H9 (cell line): ENCODE measurements around the gene FKBP11. TPM values are rescaled to one million over a fixed set of nuclear protein-coding genes. Genes with fewer than 3 reads are reported as not detected.

Experiments
- DNase-seq: peaks from one replicate; pipeline ENCODE4 v3.0.0-alpha.2; 2017
- H2AFZ ChIP-seq: one replicate; pipeline ENCODE4 v1.6.1; 2013; ENCODE audit warnings: mild to moderate bottlenecking, low read length, control low read depth, moderate library complexity
- H2AK5ac ChIP-seq: 2 replicates; pipeline ENCODE4 v1.6.1; 2013; ENCODE audit warnings: low read length, control low read depth, mixed read lengths; ENCODE audit not compliant: insufficient read length
- H2BK120ac ChIP-seq: one replicate; pipeline ENCODE4 v1.6.1; 2013; ENCODE audit warnings: low read depth, mild to moderate bottlenecking, low read length, control low read depth, inconsistent platforms; ENCODE audit not compliant: poor library complexity, severe bottlenecking
- H2BK12ac ChIP-seq: 2 replicates; pipeline ENCODE4 v1.6.1; 2013; ENCODE audit warnings: low read length, control low read depth, mixed read lengths, low read depth; ENCODE audit not compliant: insufficient read length
- H2BK15ac ChIP-seq: 2 replicates; pipeline ENCODE4 v1.6.1; 2013; ENCODE audit warnings: low read depth, low read length, control low read depth
- H2BK20ac ChIP-seq: one replicate; pipeline ENCODE4 v1.6.1; 2013; ENCODE audit warnings: low read depth, mild to moderate bottlenecking, low read length, control low read depth, inconsistent platforms; ENCODE audit not compliant: poor library complexity, severe bottlenecking
- H2BK5ac ChIP-seq: 2 replicates; pipeline ENCODE4 v1.6.1; 2013; ENCODE audit warnings: low read length, control low read depth, mixed read lengths; ENCODE audit not compliant: insufficient read length
- H3K14ac ChIP-seq: 2 replicates; pipeline ENCODE4 v1.6.1; 2013; ENCODE audit warnings: low read length, control low read depth; ENCODE audit not compliant: insufficient read depth
- H3K18ac ChIP-seq: 2 replicates; pipeline ENCODE4 v1.6.1; 2013; ENCODE audit warnings: low read depth, mild to moderate bottlenecking, mixed read lengths, low read length, control low read depth; ENCODE audit not compliant: insufficient read length
- H3K23ac ChIP-seq: 2 replicates; pipeline ENCODE4 v1.6.1; 2013; ENCODE audit warnings: low read length, control low read depth, mixed read lengths, low read depth; ENCODE audit not compliant: insufficient read length
- H3K23me2 ChIP-seq: 2 replicates; pipeline ENCODE4 v1.6.1; 2013; ENCODE audit warnings: low read depth, mild to moderate bottlenecking, mixed read lengths, low read length, control low read depth; ENCODE audit not compliant: insufficient read length, poor library complexity, severe bottlenecking
- H3K27ac ChIP-seq: 2 replicates; pipeline ENCODE4 v1.5.1; 2013; ENCODE audit warnings: low read length, control low read depth, mixed read lengths, low read depth; ENCODE audit not compliant: insufficient read length
- H3K27me3 ChIP-seq: 2 replicates; pipeline ENCODE4 v1.6.1; 2013; ENCODE audit warnings: low read length, control low read depth, inconsistent platforms; ENCODE audit not compliant: insufficient read depth
- H3K4ac ChIP-seq: 2 replicates; pipeline ENCODE4 v1.6.1; 2013; ENCODE audit warnings: low read depth, mild to moderate bottlenecking, control low read depth, inconsistent platforms, low read length, moderate library complexity
- H3K4me1 ChIP-seq: 2 replicates; pipeline ENCODE4 v1.6.1; 2013; ENCODE audit warnings: low read length, control low read depth, inconsistent platforms; ENCODE audit not compliant: insufficient read depth
- H3K4me2 ChIP-seq: 2 replicates; pipeline ENCODE4 v1.6.1; 2013; ENCODE audit warnings: low read length, control low read depth, mixed read lengths; ENCODE audit not compliant: insufficient read length, insufficient read depth
- H3K56ac ChIP-seq: 2 replicates; pipeline ENCODE4 v1.6.1; 2013; ENCODE audit warnings: low read depth, mild to moderate bottlenecking, mixed read lengths, low read length, control low read depth; ENCODE audit not compliant: insufficient read length
- H3K79me1 ChIP-seq: 2 replicates; pipeline ENCODE4 v1.6.1; 2013; ENCODE audit warnings: low read depth, mild to moderate bottlenecking, moderate library complexity, low read length, control low read depth, inconsistent platforms; ENCODE audit not compliant: insufficient read depth, poor library complexity, severe bottlenecking
- H3K79me2 ChIP-seq: 2 replicates; pipeline ENCODE4 v1.6.1; 2013; ENCODE audit warnings: low read length, control low read depth, inconsistent platforms; ENCODE audit not compliant: insufficient read depth
- H3K9ac ChIP-seq: 2 replicates; pipeline ENCODE4 v1.6.1; 2013; ENCODE audit warnings: low read length, control low read depth, mixed read lengths; ENCODE audit not compliant: insufficient read length; ENCODE audit errors: extremely low read depth
- H3K9me3 ChIP-seq: one replicate; pipeline ENCODE4 v1.6.1; 2013; ENCODE audit warnings: low read depth, low read length, inconsistent platforms; ENCODE audit not compliant: control insufficient read depth
- H3T11ph ChIP-seq: one replicate; pipeline ENCODE4 v1.6.1; 2013; ENCODE audit warnings: mild to moderate bottlenecking, low read length, control low read depth, inconsistent platforms
- H4K20me1 ChIP-seq: one replicate; pipeline ENCODE4 v1.6.1; 2013; ENCODE audit not compliant: control insufficient read depth, insufficient read length, insufficient read depth
- H4K5ac ChIP-seq: 2 replicates; pipeline ENCODE4 v1.6.1; 2013; ENCODE audit warnings: low read depth, mild to moderate bottlenecking, mixed read lengths, low read length, control low read depth; ENCODE audit not compliant: insufficient read length
- H4K8ac ChIP-seq: replicated peaks from 2 replicates; pipeline ENCODE4 v1.6.1; 2013; ENCODE audit warnings: low read length, control low read depth, mixed read lengths, low read depth; ENCODE audit not compliant: insufficient read length
- H4K91ac ChIP-seq: 2 replicates; pipeline ENCODE4 v1.6.1; 2013; ENCODE audit warnings: low read depth, mild to moderate bottlenecking, moderate library complexity, mixed read lengths, low read length, control low read depth; ENCODE audit not compliant: insufficient read length
- H3K27ac Mint-ChIP-seq, 3 experiments: 2 replicates in 2 of 3; 3 replicates in 1 of 3; pipeline ENCODE4 v1.8.0; 2020 to 2021; ENCODE audit warnings: mixed read lengths in 3 of 3, mild to moderate bottlenecking in 1 of 3, moderate library complexity in 1 of 3
- H3K27me3 Mint-ChIP-seq: 2 replicates; pipeline ENCODE4 v1.8.0; 2021; ENCODE audit warnings: low read depth, mild to moderate bottlenecking, moderate library complexity, mixed read lengths
- H3K36me3 Mint-ChIP-seq, 3 experiments: 2 replicates in 2 of 3; 3 replicates in 1 of 3; pipeline ENCODE4 v1.8.0; 2020 to 2021; ENCODE audit warnings: low read depth in 3 of 3, mixed read lengths in 3 of 3; ENCODE audit not compliant: insufficient read depth in 1 of 3
- H3K4me1 Mint-ChIP-seq, 2 experiments: 2 replicates each; pipeline ENCODE4 v1.8.0; 2020; ENCODE audit warnings: mixed read lengths in 2 of 2
- H3K4me3 Mint-ChIP-seq, 2 experiments: 2 replicates in 1 of 2; 3 replicates in 1 of 2; pipeline ENCODE4 v1.8.0; 2020 to 2021; ENCODE audit warnings: mild to moderate bottlenecking in 2 of 2, mixed read lengths in 2 of 2, moderate library complexity in 1 of 2
- H3K9me3 Mint-ChIP-seq, 2 experiments: 2 replicates in 1 of 2; 3 replicates in 1 of 2; pipeline ENCODE4 v1.8.0; 2020; ENCODE audit warnings: mild to moderate bottlenecking in 2 of 2, mixed read lengths in 2 of 2, moderate library complexity in 1 of 2
- WGBS: extraction: QIAGEN DNeasy Blood & Tissue Kit; methylation state at CpG from one replicate; pipeline ENCODE4 v1.1.7; 2013; ENCODE audit warnings: missing lambda C conversion rate, low lambda C conversion rate, mixed read lengths; ENCODE audit not compliant: insufficient read length; ENCODE audit errors: extremely low coverage; 5-methylcytosine and 5-hydroxymethylcytosine counted together
- total RNA-seq: library from RNA; stranded (reverse); gene quantifications from 2 replicates; pipeline ENCODE4 v1.2.1, GENCODE V29; 2021
- TF ChIP-seq, protein P1 (sequence below): fragments of 200-600 bp; sonication (generic); conservative IDR thresholded peaks from 3 replicates; pipeline ENCODE4 v1.8.0; 2021; ENCODE audit warnings: antibody characterized with exemption, mild to moderate bottlenecking

The FKBP11 gene
- total RNA-seq, 1 experiment from 2014 or later: 40.8 TPM

DNA sequence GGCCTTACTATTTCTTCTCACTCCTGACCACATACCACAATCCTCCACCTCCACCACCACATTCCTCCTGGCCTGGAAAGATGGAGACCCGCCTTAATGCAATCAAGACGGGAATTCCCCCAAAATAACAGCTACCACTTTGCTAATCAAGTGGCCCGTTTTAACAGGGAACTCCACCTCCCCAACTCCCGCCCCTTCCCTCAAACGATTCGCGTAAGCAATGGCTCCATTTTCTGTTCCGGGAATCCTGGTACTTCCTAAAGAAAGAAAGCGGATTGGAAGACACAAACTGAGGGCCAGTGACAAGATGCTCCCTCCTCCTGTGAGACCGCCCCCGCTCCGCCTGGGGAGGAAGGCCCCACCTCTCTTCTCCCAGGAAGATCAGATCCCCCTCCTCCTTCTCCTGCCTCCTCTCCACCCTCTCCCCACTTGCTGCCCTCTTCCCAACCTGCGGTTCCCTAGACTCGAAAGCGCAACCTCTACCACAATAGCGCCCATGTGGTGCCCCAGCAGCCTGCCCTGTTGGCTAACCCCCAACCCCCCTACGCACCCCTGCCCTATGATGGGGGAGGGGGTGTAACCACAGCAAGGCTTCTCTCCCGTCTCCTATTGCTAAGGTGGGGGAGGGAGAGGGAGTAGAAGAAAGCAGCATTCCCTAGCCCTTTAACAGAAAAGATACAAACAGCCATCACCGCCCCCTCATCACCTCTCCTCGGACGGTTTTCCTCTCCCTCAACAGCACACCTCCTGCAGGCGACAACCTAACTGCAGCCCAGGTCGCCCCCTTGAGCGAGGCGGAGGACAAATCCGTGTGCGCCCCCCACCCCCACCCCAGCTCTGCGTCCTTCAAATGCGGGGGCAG is 31.2 kb upstream of the FKBP11 start:
- peak; percentile 98 for DNase-seq
- no peaks in the 10 kb centered on the region for H4K20me1 ChIP-seq
- 0 out of 2 replicates have a peak, but pooled peaks cover 2% of the 10 kb centered on the region for H3K4me1 ChIP-seq
- no peak overlapping the region for H3K23ac ChIP-seq
- no peak overlapping the region for H2BK120ac ChIP-seq
- H2AK5ac ChIP-seq: no peak overlapping the region
- TF ChIP-seq, protein P1, sequence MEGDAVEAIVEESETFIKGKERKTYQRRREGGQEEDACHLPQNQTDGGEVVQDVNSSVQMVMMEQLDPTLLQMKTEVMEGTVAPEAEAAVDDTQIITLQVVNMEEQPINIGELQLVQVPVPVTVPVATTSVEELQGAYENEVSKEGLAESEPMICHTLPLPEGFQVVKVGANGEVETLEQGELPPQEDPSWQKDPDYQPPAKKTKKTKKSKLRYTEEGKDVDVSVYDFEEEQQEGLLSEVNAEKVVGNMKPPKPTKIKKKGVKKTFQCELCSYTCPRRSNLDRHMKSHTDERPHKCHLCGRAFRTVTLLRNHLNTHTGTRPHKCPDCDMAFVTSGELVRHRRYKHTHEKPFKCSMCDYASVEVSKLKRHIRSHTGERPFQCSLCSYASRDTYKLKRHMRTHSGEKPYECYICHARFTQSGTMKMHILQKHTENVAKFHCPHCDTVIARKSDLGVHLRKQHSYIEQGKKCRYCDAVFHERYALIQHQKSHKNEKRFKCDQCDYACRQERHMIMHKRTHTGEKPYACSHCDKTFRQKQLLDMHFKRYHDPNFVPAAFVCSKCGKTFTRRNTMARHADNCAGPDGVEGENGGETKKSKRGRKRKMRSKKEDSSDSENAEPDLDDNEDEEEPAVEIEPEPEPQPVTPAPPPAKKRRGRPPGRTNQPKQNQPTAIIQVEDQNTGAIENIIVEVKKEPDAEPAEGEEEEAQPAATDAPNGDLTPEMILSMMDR: peak; percentile 39; the same call in 2 of the 3 replicates
- H2BK12ac ChIP-seq: no peak overlapping the region
- no peaks in the 10 kb centered on the region for H3K79me1 ChIP-seq
- H2BK5ac ChIP-seq: no peak overlapping the region
- no peaks in the 10 kb centered on the region; a peak in 1 of 5 replicates for H3K9me3 Mint-ChIP-seq
- peaks cover 9% of the 10 kb centered on the region for H3K23me2 ChIP-seq
- H3K27ac Mint-ChIP-seq: peak overlapping the region; percentile 98 to 99 (median 99)
- no peak overlapping the region for H4K91ac ChIP-seq
- no peak overlapping the region for H2BK20ac ChIP-seq
- WGBS: no CpG with 5 or more reads among the region's 29 CpGs
- H3K4me2 ChIP-seq: peak overlapping the region; percentile 95
- peak overlapping the region; percentile 41 for H3K27ac ChIP-seq
- no peak overlapping the region for H3K56ac ChIP-seq
- peaks cover 6% of the 10 kb centered on the region for H3K27me3 Mint-ChIP-seq
- peaks cover 23 to 24% of the 10 kb centered on the region in 2 experiments for H3K4me1 Mint-ChIP-seq
- H3K14ac ChIP-seq: peak overlapping the region; percentile 27; the same call in 1 of the 2 replicates
- peak overlapping the region; percentile 97 to 99 for H3K4me3 Mint-ChIP-seq
- H3K79me2 ChIP-seq: peaks cover 34% of the 10 kb centered on the region; the same call in 1 of the 2 replicates
- peak overlapping the region; percentile 69 for H3K9ac ChIP-seq
- H4K5ac ChIP-seq: no peak overlapping the region
- peak overlapping the region; percentile 56 for H3K18ac ChIP-seq
- no peaks in the 10 kb centered on the region for H3K9me3 ChIP-seq
- no peak overlapping the region for H2BK15ac ChIP-seq
- H3K4ac ChIP-seq: no peak overlapping the region
- H4K8ac ChIP-seq: no peak overlapping the region
- peaks cover 8 to 44% (median 25%) of the 10 kb centered on the region in 3 experiments; a peak in 6 of 7 replicates for H3K36me3 Mint-ChIP-seq
- no peak overlapping the region for H2AFZ ChIP-seq
- H3K27me3 ChIP-seq: no peaks in the 10 kb centered on the region; the same call in 1 of the 2 replicates
- no peak overlapping the region for H3T11ph ChIP-seq
